ENCODE measurements around the gene PAX5.

PAX5 gene

DNA sequence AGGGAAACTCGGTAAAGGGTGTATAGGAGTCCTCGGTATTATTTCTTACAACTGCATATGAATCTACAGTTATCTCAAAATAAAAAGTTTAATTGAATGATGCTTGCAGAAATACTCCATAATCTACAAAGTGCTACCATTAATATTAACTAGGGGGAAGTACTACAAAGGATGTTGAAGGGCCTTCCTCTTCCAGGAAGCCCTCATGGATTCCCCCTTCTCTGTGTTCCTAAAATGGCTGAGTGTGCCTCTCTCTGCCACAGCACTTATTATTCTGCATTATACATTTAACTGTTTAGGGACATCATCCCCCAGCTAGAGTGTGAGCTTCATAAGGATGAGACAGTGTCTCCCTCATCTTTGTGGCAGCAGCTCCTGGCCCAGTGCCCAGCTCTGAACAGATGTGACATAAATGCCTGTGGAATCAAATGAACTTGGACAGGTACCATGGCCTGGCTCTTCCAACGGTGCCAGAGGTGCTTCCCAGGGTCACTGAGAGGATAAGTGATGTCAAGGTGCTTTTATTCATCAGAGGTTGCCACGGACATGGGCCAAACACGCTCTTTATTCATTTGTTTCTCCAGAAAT, 99.5 kb downstream of the PAX5 start:
- DNase-seq (ENCODE audit: low read depth, low spot score): no peak

DNA sequence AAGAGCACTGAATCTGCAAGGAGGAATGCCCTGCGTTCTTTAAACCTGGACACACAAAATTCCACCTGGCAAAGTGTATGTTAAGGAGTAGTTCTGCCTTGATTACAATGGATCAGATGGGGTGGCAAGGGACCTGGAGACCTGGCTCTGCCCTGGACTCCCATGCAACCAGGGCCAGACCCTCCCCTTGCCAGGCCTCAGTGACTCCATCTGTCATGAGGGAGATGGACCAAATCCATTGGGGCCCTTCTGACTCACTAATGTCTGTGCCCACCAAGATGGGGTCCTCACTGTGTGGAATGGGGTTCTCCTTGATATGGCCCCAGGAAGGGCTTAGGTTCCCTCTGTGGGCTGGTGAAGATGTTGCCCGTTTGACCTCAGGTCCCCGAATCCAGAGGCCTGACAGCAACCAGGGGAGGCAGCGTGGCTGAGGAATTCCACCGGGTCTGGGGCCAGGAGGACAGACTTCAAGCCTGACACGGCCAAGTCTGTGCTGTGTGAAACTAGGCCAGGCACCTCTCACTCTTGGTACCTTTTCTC, 100.3 kb downstream of the PAX5 start:
- DNase-seq (ENCODE audit: low read depth, low spot score): no peak

GRCh38 chr9:36932198-36932597, 101.9 kb downstream of the PAX5 start:
- no peak for DNase-seq (ENCODE audit: low read depth, low spot score)

DNA sequence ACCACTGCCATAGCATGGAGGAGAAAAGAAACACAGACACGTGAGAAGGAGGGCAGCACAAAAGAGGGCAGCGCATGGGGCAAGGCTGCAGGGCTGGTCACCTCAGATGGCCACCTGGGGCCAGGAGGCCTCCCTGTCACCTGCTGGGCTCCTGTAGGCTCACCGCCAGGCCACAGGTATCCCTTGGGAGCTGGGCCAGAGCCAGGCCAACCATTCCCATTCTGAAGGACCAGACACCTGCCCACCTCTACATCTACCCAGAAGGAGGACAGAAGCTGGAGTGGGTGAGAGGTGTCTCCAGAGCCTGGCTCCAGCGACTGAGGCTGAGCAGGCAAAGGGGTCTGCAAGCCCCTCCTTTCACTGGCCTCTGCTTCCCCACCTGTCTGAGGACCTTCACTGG, 103.1 kb downstream of the PAX5 start:
- DNase-seq (ENCODE audit: low read depth, low spot score): no peak

DNA sequence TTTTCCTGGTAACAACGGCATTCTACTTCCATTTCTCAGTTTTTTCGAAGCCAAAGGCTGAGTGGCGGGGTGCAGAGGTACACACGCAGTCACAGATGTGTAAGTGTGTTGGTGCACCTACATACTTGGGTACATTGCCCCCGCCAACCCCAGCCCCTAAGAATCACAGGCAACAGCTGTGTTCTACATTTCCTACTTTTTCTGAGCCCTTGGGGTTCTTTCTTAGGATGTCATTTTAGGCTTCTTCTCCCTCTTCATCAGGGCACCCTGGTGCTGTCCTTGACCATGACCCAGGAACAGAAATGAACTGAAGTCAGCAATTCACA, 104.8 kb downstream of the PAX5 start:
- no peak for DNase-seq (ENCODE audit: low read depth, low spot score)

DNA sequence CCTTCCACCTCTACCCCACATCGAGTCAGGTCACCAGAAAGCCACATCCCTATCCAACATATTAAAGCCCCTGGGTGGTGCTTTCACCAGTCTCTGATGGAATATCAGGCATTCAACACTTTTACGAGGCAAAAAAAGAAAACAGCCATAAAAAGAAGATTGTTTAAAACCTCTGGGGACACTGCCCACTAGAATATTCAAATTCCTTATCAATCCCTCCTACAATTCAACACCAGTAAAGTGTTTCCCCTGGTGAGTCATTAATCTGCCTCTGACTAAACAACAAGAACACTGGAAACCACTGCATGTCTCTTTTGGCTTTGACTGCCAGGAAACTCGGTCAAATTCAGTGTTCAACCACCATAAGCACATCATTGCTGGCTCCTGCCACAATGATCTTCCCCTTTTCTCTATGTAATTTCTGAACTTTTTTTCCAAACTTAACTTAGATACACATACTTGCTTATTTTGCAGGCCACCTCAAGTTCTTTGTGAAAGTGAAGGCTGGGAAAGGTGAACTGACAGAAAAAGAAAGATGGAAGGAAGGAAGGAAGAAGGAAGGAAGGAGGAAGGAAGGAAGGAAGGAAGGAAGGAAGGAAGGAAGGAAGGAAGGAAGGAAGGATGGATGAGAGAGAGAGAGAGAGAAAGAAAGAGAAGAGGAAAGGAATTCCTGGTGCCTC, 105.3 kb downstream of the PAX5 start:
- no peak for DNase-seq (ENCODE audit: low read depth, low spot score)

- DNase-seq (ENCODE audit: low read depth, low spot score): no peak
These were observed 105.9 kb downstream of the PAX5 start for GRCh38 chr9:36928210-36928609.

- no peak for DNase-seq (ENCODE audit: low read depth, low spot score)
These were observed 109.2 kb downstream of the PAX5 start for GRCh38 chr9:36924757-36925432.

- no peak for DNase-seq (ENCODE audit: low read depth, low spot score)
These were observed 110.0 kb downstream of the PAX5 start for GRCh38 chr9:36924071-36924470.

DNA sequence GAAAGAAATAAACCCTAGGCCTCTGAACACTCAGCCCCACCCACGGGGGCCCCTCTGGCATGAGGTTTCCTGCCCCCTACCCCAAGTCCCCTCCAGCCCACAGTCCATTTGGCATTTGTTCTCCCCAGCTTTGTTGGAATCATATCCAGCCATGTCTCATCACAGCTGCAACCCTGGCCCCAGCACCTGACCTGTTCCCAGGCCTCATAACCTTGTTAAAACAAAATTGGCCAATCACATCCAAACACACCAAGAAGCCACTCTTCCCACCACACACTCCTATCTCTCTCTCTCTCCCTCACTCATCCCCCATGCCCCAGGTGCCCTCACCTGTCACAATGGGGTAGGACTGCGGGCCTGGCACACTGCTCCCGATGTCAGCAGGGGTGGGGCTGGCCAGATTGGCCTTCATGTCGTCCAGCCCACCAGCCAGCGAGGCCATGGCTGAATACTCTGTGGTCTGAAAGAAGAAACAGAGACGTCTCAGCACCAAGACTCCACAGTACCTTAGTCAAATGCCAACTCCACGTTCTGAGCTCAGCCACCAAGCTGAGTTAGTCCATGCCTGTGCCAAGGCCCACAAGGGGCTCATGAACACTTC, 110.9 kb downstream of the PAX5 start:
- DNase-seq (ENCODE audit: low read depth, low spot score): no peak

DNA sequence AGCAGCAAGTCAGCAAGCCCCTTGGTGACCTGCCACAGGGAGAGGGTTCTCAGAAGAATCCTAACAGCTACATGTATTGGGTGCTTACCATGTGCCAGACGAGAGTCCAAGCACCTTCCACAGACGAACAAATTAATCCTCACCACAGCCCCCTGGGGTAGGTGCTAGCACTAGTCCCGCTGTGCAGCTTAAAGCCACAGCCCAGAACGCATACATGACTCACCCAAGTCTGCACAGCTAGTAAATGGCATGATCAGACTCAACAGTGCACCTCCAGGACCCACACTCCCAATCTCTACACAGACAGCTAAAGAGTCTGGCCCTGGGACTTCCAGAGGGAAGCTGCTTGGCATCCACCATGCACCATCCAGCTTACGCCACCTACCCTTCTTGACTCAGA, 111.5 kb downstream of the PAX5 start:
- DNase-seq (ENCODE audit: low read depth, low spot score): no peak

GRCh38 chr9:36914212-36914577, 119.9 kb downstream of the PAX5 start:
- DNase-seq (ENCODE audit: low read depth, low spot score): no peak

DNA sequence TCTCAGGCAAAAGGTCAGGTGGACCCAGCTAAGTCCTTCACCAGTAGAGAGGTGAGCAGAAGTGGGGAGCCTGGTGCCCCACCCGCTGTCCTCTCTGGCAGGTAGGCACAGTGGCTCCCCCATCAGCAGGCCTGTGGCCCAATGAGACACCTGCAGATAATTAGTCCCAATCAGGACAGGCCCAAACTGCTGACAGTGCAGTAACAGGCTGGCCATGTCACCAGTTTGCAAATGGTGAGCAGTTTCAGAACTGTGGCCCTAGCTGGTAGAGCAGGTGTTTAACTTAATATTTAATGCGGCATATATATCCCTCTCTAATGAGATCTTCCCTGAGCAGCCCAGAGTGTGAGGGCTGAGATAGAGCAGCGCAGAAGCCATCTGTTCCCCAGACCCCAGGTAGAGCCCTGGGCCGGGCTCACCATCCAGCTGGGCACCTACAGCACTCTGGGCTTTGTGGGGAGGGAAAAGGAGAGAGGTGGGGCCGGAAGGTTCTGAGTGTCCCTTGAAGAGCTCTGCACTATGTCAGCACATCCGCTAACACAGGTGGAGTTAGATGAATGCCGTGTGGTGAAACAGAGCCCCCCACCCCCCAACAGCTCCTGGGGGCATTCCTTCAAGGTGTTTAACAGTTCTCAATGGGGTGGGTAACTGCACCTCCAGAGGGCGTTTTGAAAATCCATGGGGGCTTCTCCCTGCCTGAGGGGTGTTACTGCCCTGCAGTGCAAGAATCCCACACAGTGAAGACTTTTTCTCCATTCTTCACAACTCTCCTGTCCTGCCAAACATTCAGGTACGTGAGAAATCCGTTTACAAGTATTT, 120.5 kb downstream of the PAX5 start:
- DNase-seq (ENCODE audit: low read depth, low spot score): no peak

DNA sequence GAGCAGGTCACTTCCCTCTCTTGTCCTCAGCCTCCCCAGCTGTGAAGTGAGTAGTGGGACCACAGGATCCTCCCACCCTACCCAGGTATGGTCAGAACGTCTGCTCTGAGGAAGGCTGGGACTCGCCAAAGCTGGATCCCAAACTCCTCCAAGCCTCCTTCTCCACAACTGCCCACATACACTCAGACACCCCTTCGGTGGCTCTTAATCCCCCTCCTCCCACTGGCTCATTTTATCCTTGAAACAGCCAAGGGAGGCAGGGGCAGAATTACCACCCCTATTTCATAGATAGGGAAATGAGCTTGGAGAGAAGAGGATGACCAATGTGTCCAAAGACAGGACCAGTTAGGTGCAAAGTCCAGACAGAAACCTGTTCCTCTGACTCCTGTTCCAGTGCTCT, 121.4 kb downstream of the PAX5 start:
- DNase-seq (ENCODE audit: low read depth, low spot score): no peak

DNA sequence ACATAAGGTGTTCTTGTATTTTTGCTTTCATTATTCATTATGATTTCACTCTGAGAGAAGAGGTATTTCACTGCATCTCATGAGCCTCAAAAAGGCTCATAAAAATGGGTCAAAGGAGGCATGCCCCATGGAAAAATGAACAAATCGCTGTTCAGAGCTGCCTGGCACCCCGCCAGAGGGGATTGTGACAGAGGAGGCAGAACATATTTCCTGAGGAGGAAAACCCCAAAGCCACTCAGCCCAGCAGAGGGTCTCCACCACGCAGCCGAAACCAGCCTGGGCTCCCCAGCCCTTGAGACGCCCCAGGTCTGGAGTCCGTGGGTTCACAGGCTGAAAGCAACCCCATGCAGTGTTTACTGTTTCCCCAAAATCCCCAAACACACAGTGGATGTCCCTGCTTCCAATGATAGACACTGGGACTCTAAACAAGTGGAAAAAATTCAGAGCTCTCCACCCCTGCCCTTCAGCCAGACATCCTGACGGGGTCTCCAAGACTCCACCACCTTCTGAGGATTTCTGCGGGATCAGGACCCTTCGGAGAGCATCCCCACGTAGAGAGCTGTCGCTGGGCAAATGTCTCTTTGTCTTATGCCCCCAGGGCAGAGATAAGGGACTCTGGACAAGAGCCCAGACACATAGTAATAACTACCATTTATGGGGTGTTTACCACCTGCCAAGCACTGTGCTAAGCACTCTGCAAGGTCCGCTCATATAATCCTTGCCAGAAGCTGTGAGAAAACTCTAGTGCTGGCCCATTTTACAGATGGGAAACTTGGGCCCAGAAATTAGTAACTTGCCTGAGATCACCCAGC, 122.3 kb downstream of the PAX5 start:
- no peak for DNase-seq (ENCODE audit: low read depth, low spot score)

GRCh38 chr9:36911037-36911436, 123.0 kb downstream of the PAX5 start:
- no peak for DNase-seq (ENCODE audit: low read depth, low spot score)

GRCh38 chr9:36906492-36906891, 127.6 kb downstream of the PAX5 start:
- DNase-seq (ENCODE audit: low read depth, low spot score): no peak

DNA sequence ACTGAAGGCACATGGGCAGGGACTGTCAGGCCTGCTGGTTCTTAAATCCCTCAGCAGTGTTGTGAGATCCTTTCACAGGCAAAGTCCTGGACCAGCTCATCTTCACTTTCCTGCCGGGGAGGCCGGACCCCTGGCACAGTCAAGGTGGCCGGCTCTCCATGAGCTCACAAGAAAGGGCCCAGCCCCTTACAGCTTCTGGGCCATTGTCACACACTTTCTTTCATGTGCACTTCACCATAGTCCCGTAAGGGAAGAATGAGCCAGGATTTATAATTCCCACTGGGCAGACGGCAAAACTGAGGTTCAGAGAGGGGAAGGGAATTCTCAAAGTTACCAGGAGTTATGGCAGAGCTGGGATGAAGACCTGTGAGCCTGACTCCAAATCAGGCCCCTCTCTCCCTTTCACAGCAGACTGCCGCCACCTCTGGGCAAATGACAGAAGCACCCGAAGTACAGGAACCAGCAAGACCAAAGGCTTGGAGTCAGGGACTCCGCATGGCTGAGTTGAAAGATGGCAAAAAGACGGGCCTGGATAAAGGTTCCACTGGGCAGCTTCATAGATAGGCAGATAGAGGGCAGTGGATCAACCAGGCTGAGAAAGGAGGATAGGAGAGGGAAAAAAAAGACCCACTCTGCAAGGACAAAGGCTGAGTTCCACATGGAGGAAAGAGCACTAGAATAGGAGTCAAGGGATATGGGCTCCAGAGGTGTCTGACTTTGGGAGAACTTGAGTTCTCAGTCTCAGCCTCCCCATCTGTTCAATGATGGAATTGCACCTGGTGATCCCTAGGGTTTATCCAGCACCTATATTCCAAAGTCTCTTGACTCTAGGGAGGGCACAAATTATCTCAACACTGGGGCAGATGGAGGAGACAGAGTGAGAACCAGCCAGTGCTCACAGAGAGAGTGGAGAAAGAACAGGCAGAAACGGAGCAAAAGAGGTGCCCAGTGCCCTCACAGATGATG, 128.7 kb downstream of the PAX5 start:
- DNase-seq (ENCODE audit: low read depth, low spot score): peak; percentile 20

DNA sequence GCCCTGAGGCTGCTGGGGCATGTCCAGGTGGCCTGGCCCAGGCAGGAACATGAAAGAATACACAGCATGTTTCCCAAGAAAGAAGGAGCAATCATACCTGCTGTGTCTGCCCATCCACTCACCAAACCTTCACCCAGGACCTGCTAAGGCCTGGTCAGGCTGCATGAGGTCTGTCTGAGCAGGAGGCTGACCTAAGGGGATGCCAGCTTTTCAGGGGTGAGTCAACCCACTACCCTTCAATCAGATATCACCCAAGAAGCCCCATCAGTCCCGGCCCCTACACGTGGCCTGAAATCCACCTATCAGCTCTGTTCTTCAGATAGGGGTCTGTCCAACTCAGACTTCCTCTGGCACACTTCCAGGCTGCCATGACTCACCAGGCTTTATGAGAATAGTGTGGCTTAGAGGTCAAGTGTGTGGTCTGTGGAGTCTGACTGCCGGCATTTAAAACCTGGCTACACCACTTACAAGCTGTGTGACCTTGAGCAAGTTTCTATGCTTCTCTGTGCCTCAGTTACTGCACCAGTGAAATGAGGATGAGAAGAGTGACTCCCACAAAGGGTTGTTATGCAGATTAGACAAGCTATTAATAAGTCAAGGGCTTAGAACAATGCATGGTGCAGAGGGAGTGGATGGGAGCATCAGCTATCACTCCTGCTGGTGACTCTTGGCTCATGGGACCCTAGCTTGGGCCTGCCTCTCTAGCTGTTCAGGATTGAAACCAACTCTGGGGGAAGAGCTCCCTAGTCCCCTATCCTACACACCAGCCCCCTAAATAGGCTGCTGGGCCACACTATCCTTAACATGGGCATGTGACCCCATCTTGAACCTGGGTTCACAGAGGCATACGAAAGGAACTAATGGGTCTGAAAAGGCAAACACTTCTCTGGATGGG, 130.3 kb downstream of the PAX5 start:
- DNase-seq (ENCODE audit: low read depth, low spot score): no peak
